Naive B cell (primary cell): Measurements from ENCODE around the gene IDI1. TPM values are rescaled to one million over a fixed set of nuclear protein-coding genes. Genes with fewer than 3 reads are reported as not detected.

Experiments
- ATAC-seq, 2 donors: fragments of 150-1000 bp; cut with Tn5 transposase; 2 replicates each; pipeline ENCODE4 v1.10.0; 2021; ENCODE audit warnings: low read depth in 2 of 2, mild to moderate bottlenecking in 2 of 2, moderate library complexity in 2 of 2
- DNase-seq: peaks from one replicate; pipeline ENCODE4 v3.0.0; 2022
- H3K27ac Mint-ChIP-seq, 6 donors: one replicate each; pipeline ENCODE4 v1.8.0; 2020 to 2022; ENCODE audit warnings: mild to moderate bottlenecking in 6 of 6, mixed read lengths in 6 of 6, moderate library complexity in 5 of 6, inconsistent platforms in 2 of 6
- H3K27me3 Mint-ChIP-seq, 3 donors: one replicate each; pipeline ENCODE4 v1.8.0; 2021 to 2022; ENCODE audit warnings: mixed read lengths in 3 of 3, mild to moderate bottlenecking in 1 of 3
- H3K36me3 Mint-ChIP-seq, 2 donors: one replicate each; pipeline ENCODE4 v1.8.0; 2020 to 2022; ENCODE audit warnings: mixed read lengths in 2 of 2, inconsistent platforms in 1 of 2, mild to moderate bottlenecking in 1 of 2
- H3K4me1 Mint-ChIP-seq, 3 donors: one replicate each; pipeline ENCODE4 v1.8.0; 2020 to 2022; ENCODE audit warnings: mixed read lengths in 3 of 3, inconsistent platforms in 1 of 3, mild to moderate bottlenecking in 1 of 3, moderate library complexity in 1 of 3
- H3K4me3 Mint-ChIP-seq, 8 donors: one replicate each; pipeline ENCODE4 v1.8.0; 2020 to 2022; ENCODE audit warnings: mild to moderate bottlenecking in 8 of 8, mixed read lengths in 8 of 8, moderate library complexity in 8 of 8, inconsistent platforms in 2 of 8
- H3K9me3 Mint-ChIP-seq, 7 donors: one replicate each; pipeline ENCODE4 v1.8.0; 2020 to 2022; ENCODE audit warnings: mixed read lengths in 7 of 7, mild to moderate bottlenecking in 5 of 7, inconsistent platforms in 2 of 7, moderate library complexity in 1 of 7
- polyA plus RNA-seq, 6 donors: library from polyadenylated mRNA; unstranded; fragments of 300-500 nt; fragmentation: Illumina TruSeq; gene quantifications; one replicate each; pipeline ENCODE4 v1.2.3, GENCODE V29; 2021; ENCODE audit warnings: low read depth in 6 of 6

Gene IDI1
- polyA plus RNA-seq, 6 donors from 2014 or later = 71.1 to 82.0 (median 74.5) TPM

DNA sequence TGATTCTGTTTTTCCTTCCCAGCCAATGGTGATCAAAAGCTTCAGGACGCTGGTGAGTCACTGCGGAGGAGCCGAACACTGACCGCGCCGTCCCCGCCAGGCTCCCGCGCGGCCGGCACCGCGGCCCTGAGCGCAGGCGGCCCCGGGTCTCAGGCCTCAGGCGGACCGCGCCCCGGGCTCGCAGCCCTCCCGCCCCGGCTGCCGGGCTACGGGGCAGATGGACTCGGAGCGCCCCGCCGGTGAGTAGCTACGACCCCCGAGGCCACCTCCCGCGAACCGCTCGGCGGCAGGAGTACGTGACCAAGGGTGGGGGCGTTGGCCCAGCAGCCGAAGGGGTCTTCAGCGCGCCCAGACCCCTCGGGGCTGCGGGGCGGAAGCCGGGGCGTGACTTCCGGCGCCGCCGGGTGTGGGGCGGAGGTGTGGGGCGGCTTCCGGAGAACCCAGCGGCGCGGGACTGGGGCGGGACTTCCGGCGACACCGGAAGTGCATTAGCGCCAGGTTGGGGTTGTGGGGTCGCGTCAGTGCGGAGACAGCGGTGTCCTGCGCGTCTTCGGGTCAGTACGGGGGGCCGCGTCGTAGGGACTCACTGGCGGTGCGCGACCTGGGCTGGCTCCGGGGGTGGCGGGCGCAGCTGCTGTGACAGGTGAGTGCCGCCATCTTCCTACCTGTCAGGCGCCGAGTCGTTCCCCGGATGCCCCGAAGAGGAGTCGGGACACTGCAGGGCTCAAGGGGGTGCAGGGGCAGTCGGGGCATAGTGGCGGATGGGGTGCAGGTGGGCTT, 7.6 kb upstream of the IDI1 start, which contains the start of gene WDR37:
Gene WDR37, plus strand, starts transcription at position 60 of the 780 bp plus-strand sequence. CDS start 15,771 bp downstream, outside the sequence.
- Mint-ChIP-seq H3K4me1 (peaks cover 52 to 80% (median 74%) of the 10 kb centered on the region in 3 donors), H3K36me3 (no peaks in the 10 kb centered on the region), H3K9me3 (no peaks in the 10 kb centered on the region), H3K27me3 (no peaks in the 10 kb centered on the region), H3K4me3 (peak within 1 kb of the TSS; percentile 91 to 99 (median 96)), H3K27ac (peak within 1 kb of the TSS; percentile 92 to 98 (median 96))
- peak; percentile 94 for ATAC-seq
- DNase-seq = peak; percentile 89

DNA sequence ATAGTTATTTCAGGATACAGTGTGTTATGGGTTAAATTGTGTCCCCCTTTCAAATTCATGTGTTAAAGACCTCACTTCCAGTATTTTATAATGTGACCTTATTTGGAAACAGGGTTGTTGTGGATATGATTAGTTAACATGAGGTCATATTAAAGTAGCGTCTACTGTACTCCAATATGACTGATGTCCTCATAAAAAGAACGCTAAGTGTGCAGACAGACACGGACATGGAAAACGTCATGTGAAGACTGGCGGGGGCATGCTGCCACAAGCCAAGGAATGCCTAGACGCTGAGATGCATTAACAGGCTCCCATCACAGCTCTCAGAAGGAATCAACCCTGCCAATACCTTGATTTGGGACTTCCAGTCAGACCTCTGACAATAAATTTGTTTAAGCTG, 5.8 kb upstream of the IDI1 start:
- DNase-seq (no peak), ATAC-seq (no peak)
- no peaks in the 10 kb centered on the region for H3K9me3 Mint-ChIP-seq
- H3K4me3 Mint-ChIP-seq = peak overlapping the region; percentile 35 to 99 (median 83)
- no peaks in the 10 kb centered on the region for H3K36me3 Mint-ChIP-seq
- H3K27me3 Mint-ChIP-seq = no peaks in the 10 kb centered on the region
- peak overlapping the region in 5 of 6 donors; percentile 16 to 95 (median 69) for H3K27ac Mint-ChIP-seq
- H3K4me1 Mint-ChIP-seq = peaks cover 41 to 73% (median 57%) of the 10 kb centered on the region in 3 donors

DNA sequence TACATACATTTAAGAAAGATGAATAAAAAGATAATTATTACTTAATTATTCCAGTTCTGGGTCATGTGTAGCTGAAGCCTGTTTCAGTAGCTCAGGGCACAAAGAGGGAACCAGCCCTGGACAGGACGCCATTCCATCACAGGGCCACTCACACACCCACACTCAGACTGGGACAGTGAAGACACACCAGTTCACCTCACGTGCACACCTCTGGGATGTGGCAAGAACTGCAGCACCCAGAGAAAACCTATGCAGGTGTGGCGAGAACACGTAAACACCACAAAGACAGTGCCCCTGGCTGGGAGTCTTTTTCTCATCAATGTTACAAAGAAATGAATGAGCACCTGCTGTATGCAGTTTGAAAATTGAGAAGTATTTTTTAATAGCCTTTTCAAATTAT, 1.6 kb upstream of the IDI1 start:
- H3K27me3 Mint-ChIP-seq = no peaks in the 10 kb centered on the region
- H3K4me1 Mint-ChIP-seq = peaks cover 36 to 64% (median 58%) of the 10 kb centered on the region in 3 donors
- no peaks in the 10 kb centered on the region for H3K36me3 Mint-ChIP-seq
- H3K27ac Mint-ChIP-seq = peak overlapping the region in 5 of 6 donors; percentile 53 to 100 (median 99)
- H3K4me3 Mint-ChIP-seq = peak overlapping the region; percentile 52 to 96 (median 92)
- ATAC-seq (no peak), DNase-seq (no peak)
- peaks cover 0 to 3% (median 0%) of the 10 kb centered on the region in 7 donors for H3K9me3 Mint-ChIP-seq

DNA sequence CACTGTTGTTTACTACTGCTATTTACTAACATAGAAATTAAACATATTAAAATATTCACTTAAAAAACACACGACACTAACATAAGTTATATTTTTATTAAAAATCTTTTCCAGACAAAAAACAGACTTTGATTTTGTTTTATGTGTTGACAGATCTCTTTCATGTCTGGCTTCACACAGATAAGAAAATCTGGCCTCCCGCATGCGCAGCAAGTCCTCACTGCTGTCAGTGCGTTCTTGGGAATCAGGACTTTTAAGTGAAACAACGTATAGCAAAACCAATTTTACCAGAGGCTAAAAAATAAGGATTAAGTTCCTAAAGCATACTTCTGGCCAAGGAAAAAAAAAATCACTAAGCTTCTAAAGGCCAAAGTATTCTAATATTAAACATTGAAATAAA, 1.2 kb upstream of the IDI1 start:
- H3K36me3 Mint-ChIP-seq = no peaks in the 10 kb centered on the region
- H3K9me3 Mint-ChIP-seq = peaks cover 0 to 3% (median 0%) of the 10 kb centered on the region in 7 donors
- DNase-seq = no peak
- H3K27me3 Mint-ChIP-seq = no peaks in the 10 kb centered on the region
- no peak for ATAC-seq
- H3K27ac Mint-ChIP-seq = peak overlapping the region in 5 of 6 donors; percentile 98 to 100 (median 100)
- H3K4me1 Mint-ChIP-seq = peaks cover 38 to 65% (median 59%) of the 10 kb centered on the region in 3 donors
- peak overlapping the region; percentile 91 to 97 (median 96) for H3K4me3 Mint-ChIP-seq

DNA sequence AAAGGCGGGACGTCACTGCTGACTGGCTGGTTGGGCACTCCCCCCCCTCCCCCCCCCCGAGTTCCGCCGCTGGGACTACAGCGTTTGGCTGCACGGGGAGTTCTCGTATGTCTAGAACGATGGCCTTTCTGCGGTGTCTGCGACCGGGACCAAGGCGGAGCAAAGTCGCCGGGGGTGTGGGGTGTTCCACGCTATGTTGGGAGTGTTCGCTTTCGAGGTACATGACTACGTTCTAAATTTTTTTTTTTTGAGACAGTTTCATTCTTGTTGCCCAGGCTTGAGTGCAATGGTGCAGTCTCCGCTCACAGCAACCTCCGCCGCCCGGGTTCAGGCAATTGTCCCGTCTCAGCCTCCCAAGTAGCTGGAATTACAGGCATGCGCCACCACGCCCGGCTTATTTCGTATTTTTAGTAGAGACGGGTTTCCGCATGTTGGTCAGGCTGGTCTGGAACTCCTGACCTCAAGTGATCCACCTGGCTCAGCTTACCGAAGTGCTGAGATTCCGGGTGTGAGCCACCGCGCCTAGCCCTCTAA, 573 bp upstream of the IDI1 start:
- H3K9me3 Mint-ChIP-seq = peaks cover 0 to 3% (median 0%) of the 10 kb centered on the region in 7 donors
- no peak for DNase-seq

DNA sequence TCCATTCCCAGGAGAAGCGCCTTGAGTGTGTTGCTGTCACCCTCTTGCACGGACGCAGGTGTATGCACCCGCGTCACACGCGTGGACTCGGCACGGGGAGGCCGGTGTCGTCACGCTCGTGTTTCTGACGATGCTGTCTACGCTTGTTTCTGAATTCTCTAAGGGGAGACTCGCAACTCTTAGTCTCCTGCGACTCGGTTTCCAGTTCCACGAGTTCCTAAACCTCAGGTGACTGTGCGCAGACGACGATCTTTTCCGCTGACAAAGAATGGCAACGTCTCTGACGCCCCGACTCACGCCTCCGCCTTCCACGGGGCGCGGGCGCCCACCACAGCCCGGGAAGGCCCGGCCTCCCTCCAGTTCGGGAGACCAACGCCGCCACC, 579 bp downstream of the IDI1 start:
- peaks cover 0 to 2% of the 10 kb centered on the region in 2 donors for H3K36me3 Mint-ChIP-seq
- H3K9me3 Mint-ChIP-seq = peaks cover 0 to 3% (median 0%) of the 10 kb centered on the region in 7 donors
- H3K27ac Mint-ChIP-seq = peak overlapping the region; percentile 98 to 100 (median 100)
- peak overlapping the region; percentile 91 to 97 (median 96) for H3K4me3 Mint-ChIP-seq
- peaks cover 41 to 68% (median 59%) of the 10 kb centered on the region in 3 donors for H3K4me1 Mint-ChIP-seq
- peak; percentile 69 for DNase-seq
- H3K27me3 Mint-ChIP-seq = no peaks in the 10 kb centered on the region
- peak; percentile 29 to 30 for ATAC-seq

More for the DNA sequence above, 573 bp upstream of the IDI1 start:
- H3K4me3 Mint-ChIP-seq = peak overlapping the region; percentile 91 to 97 (median 96)
- H3K4me1 Mint-ChIP-seq = peaks cover 40 to 65% (median 59%) of the 10 kb centered on the region in 3 donors
- no peak for ATAC-seq
- no peaks in the 10 kb centered on the region for H3K27me3 Mint-ChIP-seq
- H3K36me3 Mint-ChIP-seq = no peaks in the 10 kb centered on the region
- H3K27ac Mint-ChIP-seq = peak overlapping the region; percentile 98 to 100 (median 100)

DNA sequence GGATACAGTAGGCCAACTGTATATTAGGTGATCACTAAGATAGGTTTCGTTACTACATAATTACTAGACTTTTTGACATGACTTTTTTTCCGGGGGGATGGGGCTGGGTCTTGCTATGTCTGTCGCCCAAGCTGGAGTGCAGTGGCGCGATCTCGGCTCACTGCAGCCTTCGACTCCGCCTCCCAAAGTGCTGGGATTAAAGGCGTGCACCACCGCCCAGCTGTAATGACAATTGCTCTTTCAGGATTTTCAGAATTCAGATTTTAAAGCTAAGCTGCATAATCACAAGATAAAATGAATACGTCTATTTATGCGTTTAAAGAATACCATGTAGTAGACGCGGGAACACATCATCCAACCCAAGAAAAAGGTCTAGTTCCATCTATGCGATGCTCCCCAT, 982 bp downstream of the IDI1 start:
- Mint-ChIP-seq H3K27ac (peak overlapping the region; percentile 98 to 100 (median 100)), H3K4me1 (peaks cover 42 to 68% (median 59%) of the 10 kb centered on the region in 3 donors), H3K36me3 (peaks cover 0 to 5% of the 10 kb centered on the region in 2 donors), H3K27me3 (no peaks in the 10 kb centered on the region), H3K9me3 (peaks cover 0 to 3% (median 0%) of the 10 kb centered on the region in 7 donors), H3K4me3 (peak overlapping the region; percentile 91 to 97 (median 96))
- no peak for DNase-seq
- no peak for ATAC-seq

DNA sequence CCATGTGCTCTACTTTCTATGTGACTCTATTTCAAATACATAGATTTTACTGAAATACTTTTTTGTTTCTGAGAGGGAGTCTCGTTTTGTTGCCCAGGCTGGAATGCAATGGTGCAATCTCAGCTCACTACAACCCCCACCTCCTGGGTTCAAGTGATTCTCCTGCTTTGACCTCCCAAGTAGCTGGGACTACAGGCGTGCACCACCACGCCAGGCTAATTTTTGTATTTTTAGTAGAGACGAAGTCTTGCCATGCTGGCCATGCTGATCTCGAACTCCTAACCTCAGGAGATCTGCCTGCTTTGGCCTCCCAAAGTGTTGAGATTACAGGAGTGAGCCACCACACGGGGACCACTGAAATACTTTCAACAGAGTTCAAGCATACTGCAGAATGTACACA, 3.5 kb downstream of the IDI1 start:
- ATAC-seq (no peak), DNase-seq (no peak)
- Mint-ChIP-seq H3K9me3 (peaks cover 0 to 3% (median 0%) of the 10 kb centered on the region in 7 donors), H3K27ac (peak overlapping the region; percentile 92 to 99 (median 98)), H3K4me3 (peak overlapping the region; percentile 19 to 93 (median 55)), H3K36me3 (peaks cover 0 to 9% of the 10 kb centered on the region in 2 donors), H3K27me3 (no peaks in the 10 kb centered on the region), H3K4me1 (peaks cover 36 to 52% (median 50%) of the 10 kb centered on the region in 3 donors)

DNA sequence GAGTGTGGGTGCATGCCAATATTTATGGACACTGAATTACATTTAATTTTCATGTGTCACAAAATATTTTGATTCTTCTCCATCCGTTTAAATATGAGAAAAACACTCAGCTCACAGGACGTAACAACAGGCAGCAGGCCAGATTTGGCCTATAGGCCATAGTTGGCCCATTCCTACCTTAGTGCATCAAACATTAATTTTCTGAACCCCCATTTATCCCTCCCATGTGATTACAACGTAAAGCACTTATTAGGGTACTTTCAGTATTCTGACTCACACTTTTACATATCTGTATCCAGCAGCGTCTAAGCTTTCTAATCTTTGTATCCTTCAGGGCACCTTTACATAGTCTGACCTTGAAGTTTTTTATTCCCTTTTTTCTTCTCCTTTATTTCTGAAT, 4.0 kb downstream of the IDI1 start:
- peak overlapping the region; percentile 92 to 99 (median 98) for H3K27ac Mint-ChIP-seq
- ATAC-seq = no peak
- no peaks in the 10 kb centered on the region for H3K27me3 Mint-ChIP-seq
- peaks cover 36 to 53% (median 50%) of the 10 kb centered on the region in 3 donors for H3K4me1 Mint-ChIP-seq
- peak overlapping the region; percentile 15 to 93 (median 55) for H3K4me3 Mint-ChIP-seq
- H3K9me3 Mint-ChIP-seq = peaks cover 0 to 3% (median 0%) of the 10 kb centered on the region in 7 donors
- no peak for DNase-seq
- H3K36me3 Mint-ChIP-seq = peaks cover 0 to 13% of the 10 kb centered on the region in 2 donors

DNA sequence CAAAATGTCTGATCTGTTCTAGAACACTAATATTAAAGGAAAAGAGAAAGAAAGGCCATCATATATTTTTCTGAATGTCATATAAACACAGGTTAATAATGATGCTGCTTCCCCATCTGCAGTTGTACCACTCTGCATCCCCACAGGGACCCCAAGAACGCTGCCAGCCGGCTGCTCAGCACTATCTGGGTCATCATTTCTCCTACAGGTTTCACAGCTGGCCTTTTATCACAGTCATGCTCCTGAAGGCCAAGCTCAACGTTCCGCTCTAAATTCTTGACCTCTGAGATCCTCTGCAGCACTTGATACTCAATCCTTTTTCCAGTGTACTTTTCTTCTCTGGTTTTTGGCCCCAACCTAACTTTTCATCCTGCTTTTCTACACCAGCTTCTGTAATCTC, 4.8 kb downstream of the IDI1 start:
- peaks cover 0 to 3% (median 0%) of the 10 kb centered on the region in 7 donors for H3K9me3 Mint-ChIP-seq
- ATAC-seq (no peak), DNase-seq (no peak)
- H3K27ac Mint-ChIP-seq = peak overlapping the region; percentile 92 to 99 (median 99)
- H3K27me3 Mint-ChIP-seq = no peaks in the 10 kb centered on the region
- peaks cover 0 to 13% of the 10 kb centered on the region in 2 donors for H3K36me3 Mint-ChIP-seq
- H3K4me3 Mint-ChIP-seq = peak overlapping the region; percentile 86 to 95 (median 92)
- peaks cover 36 to 48% (median 48%) of the 10 kb centered on the region in 3 donors for H3K4me1 Mint-ChIP-seq

DNA sequence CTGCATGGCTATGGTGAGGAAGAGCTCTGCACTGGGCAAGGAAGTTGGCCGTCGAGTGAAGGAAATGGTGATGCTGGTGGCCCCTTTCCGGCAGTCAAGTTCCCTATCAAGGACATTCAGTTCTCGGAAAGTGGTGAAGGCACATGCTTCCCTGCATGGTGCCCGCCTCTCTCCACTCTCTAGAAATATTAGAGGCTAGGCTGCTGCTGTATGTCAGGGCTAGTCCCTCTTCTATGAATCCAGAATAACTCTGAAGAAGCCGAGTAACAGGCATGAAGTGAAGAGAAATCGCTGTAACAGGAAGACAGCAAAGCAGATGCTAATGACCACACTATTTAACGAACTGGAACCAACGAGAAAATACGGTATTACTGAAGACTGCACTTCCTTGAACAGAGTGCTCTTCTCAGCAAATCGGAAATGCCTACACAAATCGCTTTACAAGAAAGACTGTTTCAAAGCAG, 5.4 kb downstream of the IDI1 start:
- Mint-ChIP-seq H3K4me3 (peak overlapping the region; percentile 86 to 95 (median 92)), H3K9me3 (peaks cover 0 to 2% (median 0%) of the 10 kb centered on the region in 7 donors), H3K27me3 (no peaks in the 10 kb centered on the region), H3K27ac (peak overlapping the region; percentile 92 to 99 (median 99)), H3K4me1 (peaks cover 32 to 48% (median 42%) of the 10 kb centered on the region in 3 donors), H3K36me3 (peaks cover 0 to 13% of the 10 kb centered on the region in 2 donors)
- ATAC-seq (peak; percentile 66 to 67), DNase-seq (peak; percentile 72)

DNA sequence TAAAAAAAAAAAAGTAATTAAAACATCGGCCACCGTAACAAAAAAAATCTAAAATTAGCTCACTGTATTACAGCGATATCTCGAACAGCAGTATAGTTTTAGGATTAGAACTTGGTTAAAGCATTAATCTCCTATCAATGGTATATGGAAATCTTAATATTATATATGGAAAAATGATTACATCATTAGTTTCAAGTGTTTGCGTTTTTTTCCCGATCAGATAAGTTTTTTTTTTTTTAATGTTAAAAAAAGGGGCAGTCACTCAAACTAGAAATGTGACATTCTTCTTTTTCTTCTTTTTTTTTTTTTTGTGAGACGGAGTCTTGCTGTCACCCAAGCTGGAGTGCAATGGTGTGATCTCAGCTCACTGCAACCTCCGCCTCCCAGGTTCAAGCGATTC, 7.4 kb downstream of the IDI1 start:
- Mint-ChIP-seq H3K4me3 (peak overlapping the region in 2 of 8 donors; percentile 16 to 54), H3K36me3 (peaks cover 8 to 13% of the 10 kb centered on the region in 2 donors), H3K27me3 (no peaks in the 10 kb centered on the region), H3K27ac (peak overlapping the region in 3 of 6 donors; percentile 7 to 38 (median 31)), H3K4me1 (peaks cover 29 to 42% (median 29%) of the 10 kb centered on the region in 3 donors), H3K9me3 (no peaks in the 10 kb centered on the region)
- ATAC-seq (no peak), DNase-seq (no peak)

DNA sequence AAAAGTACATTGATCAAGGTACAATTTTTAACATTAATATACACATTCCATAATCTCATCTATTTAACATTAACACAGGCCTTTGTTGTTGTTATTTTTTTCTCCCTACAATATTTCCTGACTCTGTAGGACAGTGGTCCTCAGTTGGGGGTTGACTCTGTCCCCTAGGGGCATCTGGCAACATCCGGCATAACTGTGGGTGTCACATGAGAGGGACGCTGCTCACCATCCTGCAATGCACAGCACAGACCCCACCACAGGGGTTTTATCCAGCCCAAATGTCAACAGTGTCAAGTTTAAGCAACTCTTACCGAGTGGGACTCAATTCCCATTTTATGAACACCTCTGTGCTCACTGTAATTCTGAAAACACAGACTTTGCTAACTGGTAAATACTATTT, 8.8 kb downstream of the IDI1 start:
- Mint-ChIP-seq H3K4me3 (peak overlapping the region in 1 of 8 donors; percentile 19), H3K9me3 (no peaks in the 10 kb centered on the region), H3K36me3 (peaks cover 8 to 13% of the 10 kb centered on the region in 2 donors), H3K27ac (peak overlapping the region in 1 of 6 donors; percentile 35), H3K27me3 (no peaks in the 10 kb centered on the region), H3K4me1 (peaks cover 22 to 33% (median 27%) of the 10 kb centered on the region in 3 donors)
- DNase-seq = no peak
- ATAC-seq = no peak
